GM21515 (cell line): Measurements from ENCODE around the gene MTREX.

Source experiments
- ATAC-seq: cut with Tn5 transposase; IDR thresholded peaks from one replicate; pipeline ENCODE4 v1.9.1; 2021; ENCODE audit not compliant: unreplicated experiment

Gene MTREX

DNA sequence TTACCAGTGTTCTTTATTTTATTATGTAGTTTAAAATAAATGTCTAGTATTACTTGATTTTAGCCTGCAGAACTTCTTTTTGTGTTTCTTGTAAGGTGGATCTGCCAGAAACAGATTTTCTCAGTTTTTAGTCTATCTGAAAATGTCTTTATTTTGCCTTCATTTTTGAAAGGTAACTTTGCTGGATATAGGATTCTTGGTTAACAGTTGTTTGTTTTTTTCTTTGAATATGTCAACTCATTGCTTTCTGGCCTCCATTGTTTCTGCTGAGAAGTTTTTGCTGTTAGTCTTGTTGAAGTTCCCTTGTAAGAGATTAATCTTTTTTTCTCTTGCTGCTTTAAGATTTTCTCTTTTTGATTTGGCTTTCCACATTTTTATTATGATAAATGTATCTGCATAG, 75.5 kb downstream of the MTREX start:
- no peak for ATAC-seq

DNA sequence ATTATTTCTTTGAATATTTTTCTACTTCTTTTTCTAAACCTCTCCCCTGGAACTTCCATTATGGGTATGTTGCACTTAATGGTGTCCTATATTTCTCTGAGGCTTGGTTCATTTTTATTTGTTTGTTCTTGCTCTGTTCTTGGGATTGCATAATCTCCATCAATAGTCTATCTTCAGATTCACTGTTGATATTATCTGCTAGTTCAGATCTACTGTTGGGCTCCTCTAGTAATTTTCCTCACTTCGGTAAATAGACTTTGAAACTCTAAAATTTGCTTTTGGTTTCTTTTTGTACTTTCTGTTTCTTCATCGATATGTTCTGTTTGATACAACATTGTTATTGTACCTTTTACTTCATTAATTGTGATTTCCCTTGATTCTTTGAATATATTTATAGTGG, 76.3 kb downstream of the MTREX start:
- no peak for ATAC-seq

DNA sequence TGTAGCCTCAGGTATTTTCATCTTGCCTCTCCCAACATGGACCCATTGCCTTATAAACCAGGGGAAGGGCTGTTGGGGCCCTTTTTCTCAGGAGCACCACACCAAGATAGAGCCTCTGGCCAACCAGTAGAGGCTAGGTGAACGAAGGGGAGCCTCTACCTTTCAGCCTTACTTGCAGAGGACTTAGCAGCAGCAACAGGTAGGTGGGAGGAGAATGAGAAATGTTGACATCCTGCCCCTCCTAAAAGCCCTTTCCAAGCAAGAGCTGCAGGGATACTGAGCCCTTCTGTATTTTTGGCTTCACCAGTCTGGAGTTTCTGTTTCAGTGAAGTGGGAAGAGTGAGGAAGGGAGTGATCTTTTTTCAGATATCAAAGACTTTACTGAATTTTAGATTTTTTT, 77.4 kb downstream of the MTREX start:
- no peak for ATAC-seq

DNA sequence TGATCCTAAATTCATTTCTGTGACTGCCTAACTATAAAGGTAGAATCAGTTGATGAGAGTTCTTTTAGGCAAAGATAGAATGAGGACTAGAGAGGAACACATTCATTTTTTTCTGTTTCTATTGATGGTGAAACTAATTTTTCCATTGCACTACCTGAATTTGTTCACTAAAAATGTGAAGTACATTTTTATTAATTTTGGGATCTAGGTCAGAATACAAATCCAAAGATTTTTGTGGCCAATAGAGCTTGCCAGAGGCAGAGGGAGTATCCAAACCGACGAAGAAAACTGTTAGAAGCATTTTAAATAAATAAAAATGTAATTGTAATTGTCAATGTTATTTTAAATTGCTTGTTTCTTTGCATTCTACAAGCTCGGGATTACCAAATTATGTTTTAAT, 78.1 kb downstream of the MTREX start:
- ATAC-seq, result no peak

DNA sequence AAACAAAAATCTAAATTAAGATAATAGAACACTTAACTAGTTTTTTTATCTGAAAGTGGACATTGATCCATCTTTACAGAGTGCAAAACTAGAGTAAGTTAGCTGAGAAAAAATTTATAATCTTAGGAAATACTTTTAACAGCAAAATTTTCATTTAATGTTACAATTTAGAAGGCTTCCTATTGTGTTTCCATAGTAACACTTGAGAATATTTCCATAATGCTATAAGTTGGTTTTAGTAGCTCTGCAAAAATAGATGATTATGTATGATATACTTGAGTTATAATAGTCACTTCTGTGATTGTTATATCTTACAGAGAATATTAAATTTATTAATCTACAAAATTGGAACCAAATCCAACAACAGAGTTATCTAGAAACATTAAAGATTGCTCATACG, 78.6 kb downstream of the MTREX start:
- no peak for ATAC-seq

DNA sequence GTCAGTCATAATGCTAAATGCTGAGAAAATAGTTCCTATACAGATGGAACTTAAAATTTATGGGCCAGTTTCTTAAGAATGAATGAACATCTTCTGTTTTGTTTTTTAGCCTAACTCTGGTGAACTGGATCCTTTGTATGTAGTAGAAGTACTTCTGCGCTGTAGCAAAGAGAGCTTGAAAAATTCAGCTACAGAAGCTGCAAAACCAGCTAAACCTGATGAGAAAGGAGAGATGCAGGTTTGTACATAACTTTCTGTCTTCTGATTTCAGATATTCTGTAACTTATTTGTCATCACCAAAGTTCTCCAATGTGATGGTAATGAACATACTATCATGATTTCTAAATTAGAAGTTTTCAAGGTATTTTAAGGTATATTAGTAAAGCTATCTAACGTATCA, 80.1 kb downstream of the MTREX start:
- no peak for ATAC-seq

DNA sequence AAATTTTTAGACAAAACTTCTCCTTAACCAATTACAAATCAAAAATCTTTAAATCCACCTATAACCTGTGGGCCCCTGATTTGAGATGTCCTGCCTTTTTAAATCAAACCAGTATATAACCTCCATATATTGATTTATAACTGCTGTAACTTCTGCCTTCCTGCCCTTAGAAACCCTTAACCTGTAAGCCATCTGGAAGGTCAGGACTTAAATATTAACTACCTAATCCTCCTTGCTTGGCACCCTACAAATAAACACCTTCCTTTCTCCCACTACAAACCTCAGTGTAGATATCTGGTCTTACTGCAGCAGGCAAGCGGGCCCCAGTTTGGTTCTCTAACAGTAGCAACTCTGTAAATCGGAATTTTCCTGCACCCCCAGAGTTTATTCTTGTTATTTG, 83.9 kb downstream of the MTREX start:
- ATAC-seq, result no peak

DNA sequence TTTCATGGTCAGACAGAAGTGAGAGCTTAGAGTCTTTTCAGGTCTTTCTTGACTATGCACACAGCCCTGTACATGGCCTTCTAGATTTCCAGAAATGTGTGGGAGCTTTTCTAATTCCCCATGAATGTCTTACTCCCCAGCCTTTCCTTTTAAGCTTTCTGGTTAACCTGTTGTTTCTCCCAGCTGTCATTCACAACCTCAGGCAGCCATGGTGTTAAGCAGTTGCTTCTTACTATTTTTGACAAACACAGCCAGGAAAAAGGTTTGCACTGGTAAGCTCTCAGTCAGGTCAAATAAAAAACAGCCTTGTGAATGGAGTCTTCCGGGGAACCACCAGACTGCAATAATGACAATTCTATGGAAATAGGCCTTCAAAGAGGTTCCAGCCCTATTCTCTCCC, 84.9 kb downstream of the MTREX start:
- ATAC-seq, result no peak

DNA sequence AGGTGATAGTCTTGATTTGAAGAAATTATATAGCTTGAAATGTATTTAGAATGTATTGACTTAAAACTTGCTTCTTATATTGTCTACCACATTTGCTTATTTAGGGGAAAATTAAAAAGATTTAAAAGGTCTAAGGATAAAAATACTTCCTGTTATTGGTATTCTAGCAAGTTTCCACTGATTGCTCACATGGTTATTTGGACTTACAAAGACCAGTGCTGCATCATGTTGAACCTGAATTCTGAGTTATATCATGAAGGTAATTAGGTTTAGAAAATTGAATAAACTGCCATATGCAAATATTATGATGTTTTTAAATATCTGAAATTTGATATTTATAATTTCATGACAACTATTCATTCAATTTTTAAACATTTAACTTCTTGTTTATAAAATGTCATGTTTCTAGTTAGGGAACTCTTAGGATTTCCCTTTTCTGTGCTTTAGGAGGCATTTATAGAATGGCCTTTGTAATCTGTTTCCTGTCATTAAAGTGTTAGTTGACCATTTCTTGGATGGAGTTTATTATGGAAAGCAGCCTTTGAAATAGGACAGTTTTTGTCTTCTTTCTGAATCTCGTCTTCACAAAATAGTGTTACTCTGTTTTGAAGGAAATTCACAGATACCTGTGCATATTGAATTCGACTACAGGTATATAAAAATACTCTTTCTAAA, 85.8 kb downstream of the MTREX start:
- ATAC-seq, result no peak

DNA sequence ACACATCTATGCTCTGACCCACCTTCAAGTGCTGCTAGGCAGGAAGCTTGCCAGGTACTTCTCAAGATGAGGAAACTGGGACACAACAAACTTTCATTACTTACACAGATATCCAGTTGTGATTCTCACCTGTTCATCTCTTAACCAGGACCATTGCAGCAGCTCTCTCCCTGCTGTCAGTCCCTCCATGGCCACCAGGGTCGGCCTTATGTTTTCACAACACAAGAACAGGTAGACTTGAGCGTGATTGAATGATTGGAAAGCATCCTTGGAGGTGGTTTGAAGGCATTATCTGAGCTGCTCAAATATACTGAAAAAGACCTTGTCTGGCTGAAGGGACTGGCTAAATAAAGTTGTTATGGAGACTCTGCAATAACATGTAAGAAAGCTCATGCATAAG, 94.4 kb downstream of the MTREX start:
- ATAC-seq, result no peak

DNA sequence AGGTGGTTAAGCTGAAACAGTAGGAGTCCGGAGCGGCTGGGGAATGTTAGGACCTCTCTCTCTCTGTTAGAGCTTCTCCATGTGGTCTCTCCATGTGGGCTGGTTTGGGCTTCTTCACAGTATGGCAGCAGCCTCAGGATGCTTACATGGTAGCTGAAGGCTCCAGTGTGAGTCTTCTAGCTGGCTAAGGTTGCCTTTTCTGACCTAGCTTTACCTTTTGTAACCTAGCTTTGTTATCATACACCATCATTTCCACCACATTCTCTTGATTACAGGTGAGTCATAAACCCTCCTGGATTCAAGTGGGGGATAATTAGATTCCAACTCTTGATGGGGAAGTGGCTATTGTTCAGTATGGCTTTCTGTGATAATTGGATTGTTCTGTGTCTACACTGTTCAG, 98.5 kb downstream of the MTREX start:
- no peak for ATAC-seq

DNA sequence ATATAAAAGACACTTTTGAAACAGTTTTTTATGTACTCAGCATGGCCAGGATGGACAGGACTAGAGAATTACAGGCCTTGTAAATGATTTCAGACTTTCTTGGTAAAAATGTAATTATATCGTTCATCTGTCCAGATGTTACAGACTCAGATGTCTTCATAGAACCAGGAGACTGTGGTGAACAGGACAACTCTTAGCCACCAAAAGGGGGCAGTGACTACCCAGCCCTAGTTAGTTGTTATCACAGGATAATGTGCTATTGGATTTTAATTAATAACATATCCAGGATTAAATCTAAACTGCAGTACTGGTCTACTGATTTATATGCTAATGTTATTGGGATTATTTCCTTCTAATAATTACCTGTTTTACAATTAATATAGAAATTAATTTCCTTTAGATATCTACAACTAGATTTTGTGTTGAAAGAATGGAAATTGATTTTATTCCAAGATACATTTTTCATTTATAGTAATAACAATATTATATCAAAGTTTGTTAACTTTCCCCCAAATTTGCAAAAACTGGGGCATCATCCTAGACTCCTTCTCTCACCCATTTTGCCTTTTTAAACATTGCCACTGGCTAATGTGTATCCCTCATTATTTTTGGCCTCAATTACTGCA, 99.4 kb downstream of the MTREX start:
- no peak for ATAC-seq

DNA sequence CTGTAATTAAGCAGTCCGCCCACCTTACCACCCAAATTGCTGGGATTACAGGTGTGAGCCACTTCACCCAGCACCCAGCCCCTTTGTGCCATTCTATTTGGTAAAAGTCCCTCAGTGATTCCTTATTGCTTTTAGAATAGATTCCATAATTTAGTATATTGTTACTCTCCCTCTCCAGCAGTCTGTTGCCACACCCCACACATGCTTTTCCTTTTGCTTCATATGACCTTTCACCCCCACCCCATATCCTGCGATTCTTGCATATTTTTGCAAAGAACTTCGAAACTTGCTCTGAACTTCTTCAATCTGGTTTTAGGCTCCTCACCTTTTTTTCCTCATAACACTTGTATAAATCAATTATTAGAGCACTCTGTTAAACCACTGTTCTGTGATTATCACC, 100.2 kb downstream of the MTREX start:
- ATAC-seq, result no peak

DNA sequence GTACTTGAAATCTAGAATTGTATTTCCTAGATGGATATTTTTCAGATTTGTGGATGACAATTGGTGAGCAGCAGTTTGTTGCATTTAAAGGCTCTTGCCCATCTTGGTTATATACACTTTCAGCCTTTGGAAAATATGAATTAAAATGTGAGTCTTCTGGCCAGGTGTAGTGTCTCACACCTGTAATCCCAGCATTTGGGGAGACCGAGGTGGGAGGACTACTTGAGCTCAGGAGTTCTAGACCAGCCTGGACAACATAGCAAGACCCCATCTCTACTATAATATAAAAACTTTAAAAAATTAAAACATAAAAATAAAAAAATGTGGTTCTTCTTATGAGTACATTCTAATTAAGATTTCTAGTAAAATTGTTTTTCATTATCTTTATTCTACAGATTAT, 102.0 kb downstream of the MTREX start:
- ATAC-seq, result no peak

DNA sequence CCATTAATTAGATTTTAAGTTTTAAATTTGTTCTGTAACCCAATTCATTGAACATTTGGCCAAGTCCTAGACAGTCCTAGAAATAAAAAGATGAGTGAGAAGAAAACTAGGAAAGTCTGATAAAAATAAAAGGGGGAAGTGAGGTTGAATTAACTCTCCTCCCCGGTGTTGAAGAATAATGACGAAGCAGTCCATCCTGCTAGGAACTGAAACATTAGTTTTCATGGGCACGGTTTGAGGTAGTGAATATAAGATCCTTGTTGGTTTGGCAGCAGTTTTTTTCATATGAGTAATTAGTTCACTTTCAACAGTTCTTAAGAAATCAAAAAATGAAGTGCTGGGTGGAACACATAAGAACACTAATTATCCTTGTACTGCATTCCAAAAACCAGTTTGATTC, 103.1 kb downstream of the MTREX start:
- ATAC-seq, result no peak

DNA sequence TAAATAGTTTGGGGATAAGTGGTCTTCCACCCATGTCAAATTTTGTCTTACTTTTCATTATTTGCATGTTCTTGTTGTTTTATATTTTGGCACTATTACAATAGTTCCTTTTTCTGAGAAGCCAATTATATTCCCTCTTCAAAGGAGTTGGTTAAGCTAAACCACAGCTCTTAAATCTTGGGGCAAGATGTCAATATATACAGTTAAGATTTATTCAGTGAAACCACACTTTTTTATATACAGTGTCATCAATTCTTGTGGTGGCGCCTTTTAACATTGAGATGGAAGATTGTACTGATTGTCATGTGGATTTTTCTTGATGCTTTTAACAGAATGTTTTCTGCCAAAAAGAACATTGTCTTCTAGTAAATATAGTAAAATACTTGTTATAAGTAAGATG, 104.1 kb downstream of the MTREX start:
- ATAC-seq, result no peak

DNA sequence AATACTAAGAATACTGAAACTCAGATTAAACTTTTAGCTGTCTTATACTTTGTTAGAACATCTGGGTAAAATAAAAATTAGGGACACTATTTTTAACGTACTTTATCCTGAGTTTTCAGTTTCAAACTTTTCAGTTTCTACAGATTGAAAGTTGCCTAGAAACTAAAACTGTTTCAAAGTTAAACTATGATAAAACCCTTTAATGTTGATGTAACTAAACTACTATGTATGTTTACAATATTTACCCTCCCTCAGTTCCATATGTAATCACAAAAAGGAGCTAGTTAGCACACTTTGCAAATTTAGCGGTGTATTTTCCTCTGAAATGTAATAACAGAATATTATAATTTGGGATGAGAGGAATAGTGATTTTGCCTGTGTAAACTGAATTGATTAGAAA, 105.9 kb downstream of the MTREX start:
- no peak for ATAC-seq

DNA sequence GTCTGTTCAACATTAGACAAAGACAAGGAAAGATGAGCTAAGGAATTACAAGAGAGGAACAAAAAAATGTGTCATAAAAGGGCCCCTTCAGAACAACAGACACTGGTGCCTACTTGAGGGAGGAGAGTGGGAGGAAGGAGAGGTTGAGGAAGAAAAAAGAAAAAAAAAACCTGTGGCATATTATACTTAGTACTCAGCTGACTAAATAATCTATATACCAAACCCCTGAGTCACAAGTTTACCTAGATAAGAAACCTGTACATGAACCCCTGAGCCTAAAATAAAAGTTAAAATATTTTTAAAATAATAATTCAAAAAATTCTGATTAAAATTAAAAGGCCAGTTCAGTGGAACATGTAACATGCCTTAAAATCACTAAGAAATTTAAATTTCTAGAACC, 107.3 kb downstream of the MTREX start:
- no peak for ATAC-seq

DNA sequence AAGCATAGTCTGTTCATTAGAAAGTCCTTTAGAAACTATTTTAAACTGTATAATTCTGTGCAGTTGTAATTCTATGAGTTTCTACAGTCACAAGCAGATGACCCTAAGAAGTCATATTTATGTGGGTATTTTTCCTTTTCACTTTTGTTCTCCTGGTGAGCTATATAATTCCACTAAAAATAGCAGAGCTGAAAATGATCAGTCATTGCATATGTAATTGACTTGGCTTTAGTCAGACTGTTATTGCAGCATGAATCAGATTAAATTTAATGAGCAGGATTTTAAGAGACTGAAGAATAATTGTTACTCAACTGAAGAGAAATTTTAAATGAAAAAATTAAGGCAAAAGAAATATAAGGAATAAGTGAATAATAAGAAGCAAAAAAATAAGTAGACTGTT, 108.5 kb downstream of the MTREX start:
- no peak for ATAC-seq

DNA sequence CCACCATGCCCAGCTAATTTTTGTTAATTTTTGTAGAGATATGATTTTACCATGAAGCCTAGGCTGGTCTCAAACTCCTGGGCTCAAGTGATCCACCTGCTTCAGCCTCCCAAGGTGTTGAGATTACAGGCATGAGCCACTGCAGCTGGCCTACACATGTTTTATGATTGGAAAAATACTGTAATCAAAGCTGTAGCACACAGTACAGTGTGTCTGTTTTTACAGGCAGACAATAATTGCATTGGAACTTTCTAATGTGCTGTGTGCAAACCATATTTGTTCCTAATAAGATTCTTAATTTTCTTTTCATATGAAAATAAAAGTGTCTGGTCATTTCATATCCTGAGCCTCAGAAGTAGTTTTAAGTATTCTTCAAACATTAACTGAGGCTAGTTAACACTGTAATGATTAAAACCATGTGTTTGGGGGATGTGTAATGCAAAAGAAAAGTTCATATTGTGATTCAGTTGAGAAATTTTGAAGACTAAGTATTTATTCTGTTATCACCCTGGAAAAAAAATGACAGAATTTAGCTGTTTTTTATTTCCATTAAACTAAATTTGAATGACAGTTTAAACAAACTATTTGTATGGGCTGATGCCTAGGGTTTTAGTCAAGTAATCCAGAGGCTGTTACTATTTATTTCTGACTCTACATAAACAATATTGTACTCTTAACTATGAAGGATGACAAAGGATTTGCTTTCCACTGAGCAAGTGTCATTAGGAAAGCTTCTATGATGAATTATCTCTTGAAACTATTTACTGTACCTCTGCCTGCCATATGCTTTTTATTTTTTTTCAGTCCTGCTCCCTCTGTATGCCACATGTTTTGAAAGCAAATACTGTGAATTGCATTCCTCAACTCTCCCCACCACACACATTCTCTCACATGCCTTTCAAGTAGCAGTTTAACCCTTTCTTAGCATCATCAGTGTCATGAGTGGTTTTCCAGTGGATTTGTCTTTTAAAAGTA, 111.5 kb downstream of the MTREX start:
- ATAC-seq, result no peak

DNA sequence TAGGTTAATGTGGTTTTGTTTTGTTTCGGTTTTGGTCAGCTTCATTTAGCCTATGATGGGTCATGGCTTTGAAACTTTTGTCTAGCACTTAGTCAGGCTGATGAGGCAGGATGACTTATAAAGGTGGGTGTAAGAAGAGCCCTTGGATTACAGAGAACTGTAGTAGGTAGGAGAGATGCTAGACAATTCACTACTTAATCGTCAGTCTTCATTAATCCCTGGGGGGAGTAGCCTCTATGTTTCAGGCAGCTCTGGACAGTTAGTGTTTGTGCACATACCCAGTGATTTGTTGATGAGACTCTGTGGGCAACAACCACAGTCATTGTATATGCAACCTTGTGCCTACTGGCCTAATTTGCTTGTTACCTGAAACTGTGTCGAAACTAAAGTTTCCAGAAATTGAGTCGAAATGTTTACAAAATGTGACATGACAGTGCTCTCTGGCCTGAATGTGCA, 113.3 kb downstream of the MTREX start:
- no peak for ATAC-seq

DNA sequence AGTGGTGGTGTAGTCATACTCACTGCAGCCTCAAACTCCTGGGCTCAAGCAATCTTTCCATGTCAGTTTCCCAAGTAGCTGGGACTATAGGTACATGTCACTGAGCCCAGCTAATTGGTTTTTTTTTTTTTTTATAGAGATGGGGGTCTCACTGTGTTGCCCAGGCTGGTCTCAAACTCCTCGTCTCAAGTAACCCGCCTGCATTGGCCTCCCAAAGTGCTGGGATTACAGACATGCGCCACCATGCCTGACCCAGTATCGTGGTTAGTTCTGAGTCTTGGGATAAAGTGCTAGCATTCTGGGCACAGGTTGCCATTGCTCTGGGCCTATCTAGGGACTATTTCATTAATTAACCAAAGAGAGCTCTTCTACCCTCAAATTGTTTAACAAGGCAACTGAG, 118.7 kb downstream of the MTREX start:
- no peak for ATAC-seq
